A673 (cell line): Measurements from ENCODE around the gene ZNF664. TPM values are rescaled to one million over a fixed set of nuclear protein-coding genes. Genes with fewer than 3 reads are reported as not detected.

ENCODE experiments used
- BruUV-seq: library from RNA; stranded (reverse); fragments of 400-500 nt; replicated peaks from 2 replicates; lab custom pipeline; 2021; lab: Mats Ljungman, UMichigan
- CTCF ChIA-PET: fragments of 300-600 bp; sonication (Branson Sonifier 250); formaldehyde crosslinking; loops from one replicate; lab custom pipeline; 2022; ENCODE audit warnings: antibody characterized with exemption; lab: Charles Lee
- POLR2A ChIA-PET: fragments of 300-600 bp; sonication (Branson Sonifier 250); formaldehyde crosslinking; loops from one replicate; lab custom pipeline; 2022; ENCODE audit warnings: antibody characterized with exemption; ENCODE audit not compliant: low non-redundant PET; lab: Charles Lee
- DNase-seq: peaks from one replicate; pipeline ENCODE4 v3.0.0-alpha.2; 2015; ENCODE audit warnings: low spot score
- H3K27ac ChIP-seq: fragments of 200-600 bp; sonication (generic); 2 replicates; pipeline ENCODE4 v1.5.1; 2016; ENCODE audit warnings: mixed run types, low read depth, mild to moderate bottlenecking, mixed read lengths, antibody characterized with exemption, low read length; ENCODE audit not compliant: poor library complexity, severe bottlenecking
- H3K27me3 ChIP-seq: fragments of 200-600 bp; sonication (generic); replicated peaks from 2 replicates; pipeline ENCODE4 v1.6.1; 2017; ENCODE audit warnings: mixed run types, low read depth, mild to moderate bottlenecking, mixed read lengths, antibody characterized with exemption, low read length; ENCODE audit not compliant: insufficient read depth, poor library complexity
- H3K36me3 ChIP-seq: fragments of 200-600 bp; sonication (generic); 2 replicates; pipeline ENCODE4 v1.6.1; 2016; ENCODE audit warnings: mixed run types, mild to moderate bottlenecking, mixed read lengths, antibody characterized with exemption, low read length; ENCODE audit not compliant: insufficient read depth, poor library complexity, severe bottlenecking
- H3K4me1 ChIP-seq: fragments of 200-600 bp; sonication (generic); 2 replicates; pipeline ENCODE4 v1.6.1; 2017; ENCODE audit warnings: mixed run types, mild to moderate bottlenecking, mixed read lengths, antibody characterized with exemption, low read length; ENCODE audit not compliant: insufficient read depth, poor library complexity, severe bottlenecking
- H3K4me3 ChIP-seq: fragments of 200-600 bp; sonication (generic); 2 replicates; pipeline ENCODE4 v1.5.1; 2016; ENCODE audit warnings: low read depth, mixed run types, mild to moderate bottlenecking, mixed read lengths, low read length; ENCODE audit not compliant: poor library complexity, severe bottlenecking
- H3K9me3 ChIP-seq: fragments of 200-600 bp; sonication (generic); 2 replicates; pipeline ENCODE4 v1.6.1; 2016; ENCODE audit warnings: mixed run types, low read depth, mild to moderate bottlenecking, mixed read lengths, antibody characterized with exemption, low read length; ENCODE audit not compliant: poor library complexity, severe bottlenecking
- CTCF ChIP-seq: fragments of 300-800, 200-600 bp; sonication (generic); conservative IDR thresholded peaks from 2 replicates; pipeline ENCODE4 v1.5.1; 2017; ENCODE audit warnings: low read depth, mild to moderate bottlenecking, antibody characterized with exemption, low read length, moderate library complexity, mixed read lengths
- EZH2 ChIP-seq: fragments of 200-600 bp; sonication (generic); IDR thresholded peaks from 2 replicates; pipeline ENCODE4 v1.6.1; 2017; ENCODE audit warnings: borderline replicate concordance, low read depth, mild to moderate bottlenecking, mixed read lengths, antibody characterized with exemption, low read length; ENCODE audit not compliant: poor library complexity, severe bottlenecking
- intact Hi-C: fragments of 100-400 bp; cut with micrococcal nuclease; formaldehyde crosslinking; loops from one replicate; pipeline ENCODE4 v1.10.0; 2022; ENCODE audit not compliant: unreplicated experiment
- total RNA-seq: library from RNA; stranded (reverse); gene quantifications from 2 replicates; pipeline ENCODE4 v1.2.3, GENCODE V29; 2021

Gene ZNF664
- total RNA-seq, 1 experiment from 2014 or later: 135 TPM

- ChIA-PET CTCF (no interaction called here), POLR2A (no interaction called here)
- Histone ChIP-seq H3K9me3 (no peaks in the 10 kb centered on the region), H3K4me3 (no peak overlapping the region), H3K27me3 (no peaks in the 10 kb centered on the region), H3K36me3 (no peaks in the 10 kb centered on the region), H3K27ac (no peak overlapping the region), H3K4me1 (no peaks in the 10 kb centered on the region)
- intact Hi-C loops: no loop called here
- no peak for TF ChIP-seq CTCF
- no peak for TF ChIP-seq EZH2
- DNase-seq: no peak
- BruUV-seq: no TSS peak
These were observed 48.0 kb downstream of the ZNF664 start for GRCh38 chr12:124021007-124021406.

DNA sequence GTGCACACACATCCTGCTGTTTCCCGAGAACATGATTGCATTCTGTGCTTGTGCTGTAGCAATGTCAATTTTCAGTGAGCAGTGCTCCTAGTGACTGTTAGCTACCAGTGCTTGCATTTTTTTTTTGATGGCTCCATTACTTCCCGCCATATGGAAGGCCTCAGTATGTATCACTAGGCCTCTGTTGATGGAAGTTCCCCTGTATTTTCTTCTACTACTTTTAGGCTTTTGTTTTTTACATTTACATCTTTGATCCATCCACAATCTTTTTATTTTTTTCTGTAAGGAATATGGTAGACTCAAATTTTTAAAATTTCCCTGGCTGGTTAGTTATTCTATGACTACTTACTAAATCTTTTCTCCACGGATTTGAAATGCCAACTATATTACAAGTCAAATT, 49.1 kb downstream of the ZNF664 start:
- intact Hi-C loops: no loop called here
- Histone ChIP-seq H3K9me3 (no peaks in the 10 kb centered on the region), H3K36me3 (no peaks in the 10 kb centered on the region), H3K4me3 (no peak overlapping the region), H3K27ac (no peak overlapping the region), H3K27me3 (no peaks in the 10 kb centered on the region), H3K4me1 (no peaks in the 10 kb centered on the region)
- ChIA-PET CTCF (interaction anchor here (0.7 kb wide), 1 partner anchor 735 kb away, joined by 4 read pairs; no protein-coding TSS in a partner anchor), POLR2A (no interaction called here)
- DNase-seq: no peak
- no TSS peak for BruUV-seq
- TF ChIP-seq EZH2 (no peak), CTCF (no peak)

DNA sequence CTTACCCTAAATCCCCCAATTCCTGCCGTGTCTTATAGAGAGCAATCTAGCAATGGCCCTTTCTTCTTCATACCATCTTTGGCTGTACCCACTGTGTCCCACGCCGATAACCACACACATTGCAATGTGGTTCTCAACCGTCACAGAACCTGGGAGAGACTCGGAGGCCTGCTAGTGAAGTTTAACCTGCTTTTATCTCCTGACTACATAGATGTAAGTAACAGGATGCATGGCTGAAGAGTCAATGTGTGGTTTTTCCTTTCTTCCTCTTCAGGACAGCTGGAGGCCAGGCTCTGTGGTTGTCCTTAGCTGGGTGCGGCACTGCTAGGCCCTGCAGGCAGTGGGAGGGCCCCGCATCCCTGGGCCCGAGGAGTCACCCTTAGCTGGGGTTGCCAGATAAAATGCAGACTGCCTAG, 51.3 kb downstream of the ZNF664 start:
- CTCF ChIA-PET: no interaction called here
- no peaks in the 10 kb centered on the region for H3K36me3 ChIP-seq
- H3K9me3 ChIP-seq: no peaks in the 10 kb centered on the region
- H3K27ac ChIP-seq: no peak overlapping the region
- DNase-seq: no peak
- H3K4me3 ChIP-seq: no peak overlapping the region
- no peaks in the 10 kb centered on the region for H3K4me1 ChIP-seq
- TF ChIP-seq CTCF (no peak), EZH2 (no peak)
- no peaks in the 10 kb centered on the region for H3K27me3 ChIP-seq
- intact Hi-C loops: no loop called here
- POLR2A ChIA-PET: no interaction called here
- no TSS peak for BruUV-seq
